SKM-1 (cell line): ENCODE data around the gene LRP5.

Experiments used
- DNase-seq: peaks from one replicate; lab custom pipeline; 2025; ENCODE audit not compliant: unreplicated experiment; lab: John Stamatoyannopoulos, UW

The LRP5 gene

GRCh38 chr11:68345776-68346461, 33.5 kb downstream of the LRP5 start:
- DNase-seq, result no peak

GRCh38 chr11:68346462-68346790, 34.0 kb downstream of the LRP5 start:
- DNase-seq, result no peak

- no peak for DNase-seq
Observed at GRCh38 chr11:68347345-68347744, 35.0 kb downstream of the LRP5 start.

- DNase-seq, result no peak
Observed at GRCh38 chr11:68347841-68348240, 35.5 kb downstream of the LRP5 start.

DNA sequence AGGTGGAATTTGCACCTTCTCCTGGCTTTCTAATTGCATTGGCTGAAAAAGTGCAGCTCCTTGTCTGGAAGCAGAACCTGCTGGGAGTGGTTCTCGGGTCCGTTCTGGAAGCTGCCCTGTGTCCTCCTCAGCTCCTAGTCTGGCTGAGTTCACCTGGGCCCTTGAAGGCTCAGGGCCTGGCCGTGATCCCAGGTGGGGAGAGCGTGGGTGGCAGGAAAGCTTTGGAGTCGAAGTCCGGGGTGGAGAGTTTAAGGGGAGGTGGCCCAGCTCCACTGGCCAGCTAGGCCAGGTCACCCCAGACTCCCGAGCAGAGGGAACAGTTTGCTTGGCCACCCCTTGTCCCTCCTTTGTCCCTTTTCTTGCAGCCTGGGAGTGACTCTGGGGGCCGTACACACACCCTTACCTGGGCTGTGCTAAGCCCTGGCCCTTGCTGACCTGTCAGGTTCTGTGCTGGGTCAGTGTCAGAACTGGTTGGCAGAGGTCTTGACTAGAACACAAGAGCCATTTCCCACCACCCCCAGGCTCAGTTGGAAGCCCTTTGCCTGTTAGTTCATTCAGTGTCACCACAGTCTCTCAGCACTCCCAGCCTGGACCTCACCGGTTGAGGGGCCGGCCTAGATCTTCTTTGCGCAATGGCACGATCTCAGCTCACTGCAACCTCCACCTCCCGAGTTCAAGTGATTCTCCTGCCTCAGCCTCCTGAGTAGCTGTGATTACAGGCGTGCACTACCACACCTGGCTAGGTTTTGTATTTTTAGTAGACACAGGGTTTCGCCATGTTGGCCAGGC, 37.3 kb downstream of the LRP5 start:
- no peak for DNase-seq

DNA sequence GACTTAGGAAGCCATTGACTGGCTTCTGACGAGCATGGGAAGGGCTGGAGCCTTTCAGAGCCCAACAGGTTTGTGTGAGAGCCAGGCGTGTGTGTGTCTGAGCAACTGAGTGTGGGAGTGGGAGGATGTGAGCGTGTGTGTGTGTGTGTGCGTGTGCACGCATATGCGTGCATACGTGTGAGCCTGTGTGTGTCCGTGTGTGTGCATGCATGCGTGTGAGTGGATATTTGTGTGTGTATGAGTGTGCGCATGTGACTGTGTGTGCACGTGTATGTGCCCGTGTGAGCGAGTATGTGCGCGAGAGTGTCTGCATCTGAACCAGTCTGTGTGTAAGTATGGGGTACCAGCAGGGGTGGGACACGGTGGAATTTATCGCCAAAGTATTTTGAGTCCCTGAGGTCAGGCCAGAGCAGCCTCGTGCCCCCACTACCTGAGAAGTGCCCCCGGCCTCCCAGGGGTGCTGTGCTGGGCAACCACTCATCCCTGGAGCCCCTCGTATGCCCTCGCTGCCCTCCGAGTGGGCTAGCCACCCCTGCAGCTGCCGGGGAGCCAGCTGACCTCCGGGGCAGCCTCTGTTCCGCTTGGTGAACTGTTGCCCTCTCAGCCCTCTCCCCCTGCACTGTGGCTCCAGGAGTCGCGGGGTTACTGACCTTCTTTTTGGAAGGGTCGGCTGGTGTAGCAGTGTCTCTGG, 38.5 kb downstream of the LRP5 start:
- DNase-seq, result no peak

GRCh38 chr11:68351450-68352275, 39.3 kb downstream of the LRP5 start:
- no peak for DNase-seq

GRCh38 chr11:68352591-68352990, 40.2 kb downstream of the LRP5 start:
- no peak for DNase-seq

GRCh38 chr11:68353118-68353517, 40.7 kb downstream of the LRP5 start:
- no peak for DNase-seq

DNA sequence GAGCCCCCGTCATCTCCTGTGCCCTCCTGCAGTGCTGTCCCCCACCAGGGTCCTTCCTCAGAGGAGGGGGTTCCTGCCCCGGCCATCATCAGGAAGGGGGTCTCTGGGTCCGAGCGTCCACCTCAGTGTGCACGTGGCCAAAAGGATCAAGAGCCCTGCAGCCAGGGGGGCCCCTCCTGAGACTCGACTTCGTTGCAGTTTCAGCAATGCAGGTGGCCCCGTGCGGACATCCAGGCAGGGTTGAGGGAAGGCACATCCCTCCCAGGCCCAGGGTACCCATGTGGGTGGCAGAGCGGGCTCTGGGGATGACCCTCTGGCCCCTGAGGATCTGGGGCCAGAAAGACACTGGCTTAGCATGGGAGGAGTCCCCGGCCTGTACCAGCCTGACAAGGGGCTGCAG, 41.3 kb downstream of the LRP5 start:
- DNase-seq, result no peak

GRCh38 chr11:68354148-68354872, 41.9 kb downstream of the LRP5 start:
- no peak for DNase-seq

DNA sequence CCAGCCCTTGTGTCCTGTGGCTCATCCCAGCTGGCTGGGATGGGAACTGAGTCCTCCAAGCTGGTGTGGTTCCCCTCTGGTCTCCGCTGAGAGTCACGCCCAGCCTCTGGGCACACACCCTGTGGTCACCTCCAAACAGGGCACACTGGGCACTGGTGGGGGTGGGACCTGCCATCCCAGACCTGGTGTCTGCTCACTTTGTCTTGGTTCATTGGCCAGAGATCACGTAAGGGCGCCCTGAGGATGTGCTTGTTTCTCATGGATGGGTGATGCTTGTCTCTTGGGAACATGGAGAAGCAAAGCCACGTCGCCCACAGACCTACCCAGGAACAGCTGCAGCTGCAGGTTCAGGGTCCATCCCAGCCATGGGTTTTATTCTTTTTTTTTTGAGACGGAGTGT, 43.1 kb downstream of the LRP5 start:
- DNase-seq, result no peak

GRCh38 chr11:68357568-68357967, 45.2 kb downstream of the LRP5 start:
- no peak for DNase-seq

DNA sequence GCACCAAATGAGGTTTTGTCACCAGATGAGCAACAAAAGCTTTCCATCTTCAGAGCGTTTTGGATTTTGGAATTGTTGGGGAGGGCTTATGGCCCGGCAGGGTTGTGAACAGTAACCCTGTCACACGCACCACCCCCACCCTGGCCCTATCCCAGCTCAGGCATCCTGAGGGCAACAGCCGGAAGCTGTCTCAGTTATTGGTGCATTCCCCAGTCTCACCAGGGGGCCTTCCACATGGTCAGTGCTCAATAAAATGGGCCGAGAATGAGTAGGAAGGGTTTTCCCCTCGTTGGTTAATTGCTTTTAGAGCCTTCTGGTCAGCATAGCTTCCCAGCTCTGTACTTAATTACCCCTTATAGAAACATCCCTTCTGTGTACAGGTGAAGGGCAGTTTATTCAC, 46.0 kb downstream of the LRP5 start:
- no peak for DNase-seq

DNA sequence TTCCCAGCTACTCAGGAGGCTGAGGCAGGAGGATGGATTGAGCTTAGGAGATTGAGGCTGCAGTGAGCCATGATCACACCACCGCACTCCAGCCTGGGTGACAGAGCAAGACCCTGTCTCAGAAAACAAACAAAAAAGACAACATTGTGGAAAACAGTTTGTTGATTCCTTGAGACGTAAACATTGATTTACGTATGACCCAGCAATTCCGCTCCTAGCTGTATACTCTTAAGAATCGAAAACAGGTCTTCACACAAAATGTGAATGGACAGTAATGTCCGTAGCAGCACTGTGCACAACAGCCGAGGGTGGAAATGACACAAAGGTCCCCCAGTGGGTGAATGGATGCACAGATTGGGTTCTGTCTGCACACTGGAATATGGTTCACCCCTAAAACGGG, 49.3 kb downstream of the LRP5 start:
- DNase-seq, result no peak

DNA sequence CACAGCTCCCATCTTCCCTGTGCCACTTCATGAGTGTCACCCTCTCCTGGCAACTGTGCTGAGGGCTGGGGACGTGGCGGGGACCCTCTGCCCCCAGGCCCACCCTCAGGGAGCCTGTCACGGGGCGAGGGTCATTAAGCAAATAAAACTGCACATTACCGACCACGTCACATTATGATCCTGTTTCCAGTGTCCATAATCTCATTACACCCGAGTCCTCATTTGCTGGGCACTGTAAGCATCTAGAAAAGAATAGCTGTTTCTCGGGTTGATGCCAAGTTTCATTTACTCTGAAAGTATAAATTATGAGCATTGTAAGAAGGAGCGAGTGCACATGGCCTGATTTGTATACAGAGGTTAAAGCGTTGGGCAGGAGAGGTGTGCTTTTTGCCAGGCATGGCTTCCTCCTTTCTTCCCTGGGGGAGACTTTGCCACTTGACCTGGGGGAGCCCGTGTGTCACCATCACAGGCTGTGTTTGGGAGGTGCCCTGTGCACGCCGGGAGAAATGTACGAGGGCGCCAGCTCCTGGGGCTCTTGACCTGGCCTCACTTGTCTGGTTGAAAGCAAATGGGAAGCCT, 50.5 kb downstream of the LRP5 start:
- no peak for DNase-seq

DNA sequence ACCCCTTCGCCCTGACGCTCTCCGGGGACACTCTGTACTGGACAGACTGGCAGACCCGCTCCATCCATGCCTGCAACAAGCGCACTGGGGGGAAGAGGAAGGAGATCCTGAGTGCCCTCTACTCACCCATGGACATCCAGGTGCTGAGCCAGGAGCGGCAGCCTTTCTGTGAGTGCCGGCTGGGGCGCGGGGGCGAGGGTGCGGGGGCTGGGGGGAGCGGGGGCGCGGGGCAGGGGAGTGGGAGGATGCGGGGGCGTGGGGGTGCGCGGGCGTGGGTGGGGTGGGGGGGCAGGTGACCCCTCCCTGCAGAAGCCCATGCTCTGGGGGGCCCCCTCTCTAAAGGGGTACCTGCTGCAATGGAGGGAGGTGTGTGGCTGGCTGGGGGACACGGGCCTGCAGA, 51.4 kb downstream of the LRP5 start:
- no peak for DNase-seq

DNA sequence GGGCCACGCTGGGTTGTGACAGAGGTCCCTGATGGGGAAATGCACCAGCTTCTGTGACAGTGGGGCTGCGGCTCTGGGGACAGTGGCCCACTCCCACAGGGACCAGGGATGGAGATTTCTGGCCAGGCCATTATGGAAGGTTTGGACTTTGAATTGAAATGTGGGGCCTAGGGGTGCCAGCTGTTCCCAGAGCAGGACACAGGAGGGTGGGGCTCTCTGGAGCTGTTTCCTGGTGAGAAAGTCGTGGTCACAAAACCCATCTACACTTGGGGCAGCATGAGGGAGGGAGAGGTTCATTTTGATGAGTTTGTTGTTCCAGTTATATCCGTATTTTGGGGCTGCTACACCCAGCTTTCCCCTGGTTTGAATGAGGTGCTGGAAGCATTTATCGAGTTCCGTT, 52.2 kb downstream of the LRP5 start:
- no peak for DNase-seq

DNA sequence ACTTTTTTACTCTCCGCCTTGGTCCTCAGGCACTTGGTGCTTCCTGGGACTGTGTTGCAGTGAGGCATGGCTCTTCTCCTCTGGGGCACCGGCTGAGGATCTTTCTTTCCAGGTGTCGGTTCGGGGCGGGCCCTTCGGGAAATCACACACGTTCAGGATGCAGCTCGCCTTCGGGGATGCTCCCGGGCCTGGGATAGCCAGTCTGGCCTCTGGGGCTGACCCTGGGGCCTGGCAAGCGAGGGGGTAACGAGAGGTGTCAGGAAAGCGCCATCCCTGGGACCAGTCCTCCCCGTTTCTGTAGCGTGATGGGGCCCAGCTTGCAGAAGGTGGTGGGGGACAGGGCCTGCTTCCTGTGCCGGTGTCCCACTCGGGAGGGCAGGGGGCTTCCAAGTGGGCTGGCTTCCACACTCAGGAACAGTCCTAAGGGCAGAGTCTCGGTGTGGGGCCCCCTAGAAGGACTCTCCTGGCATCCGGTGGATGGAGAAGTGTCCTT, 53.6 kb downstream of the LRP5 start:
- DNase-seq, result no peak

DNA sequence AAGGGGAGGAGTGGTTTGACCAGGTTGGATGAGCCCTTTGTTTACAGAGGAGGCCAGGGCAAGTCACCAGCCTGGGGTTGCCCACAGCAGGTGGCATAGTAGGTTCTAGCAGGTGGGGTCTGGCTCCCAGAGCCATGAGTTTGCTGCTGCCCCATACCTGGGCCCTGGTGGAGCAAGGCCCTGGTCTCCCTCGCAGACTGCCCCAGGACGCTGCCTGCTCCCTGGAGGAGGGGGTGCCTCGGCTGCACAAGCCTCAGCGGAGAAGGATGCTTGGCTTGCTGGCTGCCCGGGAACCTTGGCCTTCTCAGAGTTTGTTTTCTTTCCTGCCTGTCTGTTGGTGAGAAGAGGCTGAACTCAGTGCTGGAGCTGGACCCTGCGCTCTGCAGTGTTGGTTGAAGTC, 54.9 kb downstream of the LRP5 start:
- no peak for DNase-seq
